ENCODE measurements around the gene RIC8A. TPM values are rescaled to one million over a fixed set of nuclear protein-coding genes. Genes with fewer than 3 reads are reported as not detected.

RIC8A gene
- total RNA-seq, 4 donors from 2014 or later = 65.0 to 108 (median 86.8) TPM

DNA sequence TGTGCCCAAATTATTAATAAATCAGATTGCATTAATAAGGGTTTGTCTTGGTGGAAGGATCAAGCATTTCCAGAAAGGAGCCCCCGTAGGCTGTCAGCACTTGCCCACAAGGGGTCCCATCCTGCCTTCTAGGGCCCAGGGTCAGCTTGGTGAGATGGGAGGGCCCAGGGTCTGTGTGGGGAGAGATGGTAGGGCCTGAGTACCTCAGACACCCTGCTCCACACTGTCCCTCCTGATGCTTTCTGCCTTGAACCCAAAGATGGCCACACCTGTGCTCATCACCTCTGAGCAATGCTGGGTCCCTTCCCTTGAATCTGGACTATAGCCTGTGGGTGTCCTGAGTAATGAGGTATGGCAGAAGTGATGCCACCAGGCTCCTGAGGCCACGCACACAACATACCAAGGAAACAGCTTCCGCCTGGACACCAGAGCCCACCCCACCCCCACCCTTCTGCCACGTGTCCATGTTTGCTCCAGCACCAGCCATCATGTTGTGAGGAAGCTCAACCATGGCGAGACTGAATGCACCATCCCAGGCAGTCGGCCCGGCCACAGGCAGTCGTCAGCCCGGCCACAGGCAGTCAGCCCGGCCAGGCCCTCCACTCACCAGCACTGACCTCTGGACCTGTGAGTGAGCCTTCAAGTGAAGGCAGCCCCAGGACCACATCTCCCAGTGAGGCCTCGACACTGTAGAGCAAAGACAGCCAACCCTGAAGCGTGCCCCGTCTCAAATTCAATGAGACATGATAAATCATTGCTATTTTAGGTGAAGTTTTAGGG, 7.1 kb upstream of the RIC8A start:
- no peaks in the 10 kb centered on the region for H3K9me3 ChIP-seq
- peak; percentile 9 to 46 (median 39) for DNase-seq
- no peaks in the 10 kb centered on the region for H3K27me3 ChIP-seq
- no peak overlapping the region for H3K27ac ChIP-seq
- H3K36me3 ChIP-seq = peaks cover 0 to 28% (median 0%) of the 10 kb centered on the region in 3 donors
- TF ChIP-seq, protein P1, sequence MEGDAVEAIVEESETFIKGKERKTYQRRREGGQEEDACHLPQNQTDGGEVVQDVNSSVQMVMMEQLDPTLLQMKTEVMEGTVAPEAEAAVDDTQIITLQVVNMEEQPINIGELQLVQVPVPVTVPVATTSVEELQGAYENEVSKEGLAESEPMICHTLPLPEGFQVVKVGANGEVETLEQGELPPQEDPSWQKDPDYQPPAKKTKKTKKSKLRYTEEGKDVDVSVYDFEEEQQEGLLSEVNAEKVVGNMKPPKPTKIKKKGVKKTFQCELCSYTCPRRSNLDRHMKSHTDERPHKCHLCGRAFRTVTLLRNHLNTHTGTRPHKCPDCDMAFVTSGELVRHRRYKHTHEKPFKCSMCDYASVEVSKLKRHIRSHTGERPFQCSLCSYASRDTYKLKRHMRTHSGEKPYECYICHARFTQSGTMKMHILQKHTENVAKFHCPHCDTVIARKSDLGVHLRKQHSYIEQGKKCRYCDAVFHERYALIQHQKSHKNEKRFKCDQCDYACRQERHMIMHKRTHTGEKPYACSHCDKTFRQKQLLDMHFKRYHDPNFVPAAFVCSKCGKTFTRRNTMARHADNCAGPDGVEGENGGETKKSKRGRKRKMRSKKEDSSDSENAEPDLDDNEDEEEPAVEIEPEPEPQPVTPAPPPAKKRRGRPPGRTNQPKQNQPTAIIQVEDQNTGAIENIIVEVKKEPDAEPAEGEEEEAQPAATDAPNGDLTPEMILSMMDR (IDR thresholded peaks at IDR 0.05) = no peak
- TF ChIP-seq POLR2A (IDR thresholded peaks at IDR 0.05) = no peak
- H3K4me1 ChIP-seq = peaks cover 0 to 16% (median 1%) of the 10 kb centered on the region in 4 donors
- no peak overlapping the region for H3K4me3 ChIP-seq

DNA sequence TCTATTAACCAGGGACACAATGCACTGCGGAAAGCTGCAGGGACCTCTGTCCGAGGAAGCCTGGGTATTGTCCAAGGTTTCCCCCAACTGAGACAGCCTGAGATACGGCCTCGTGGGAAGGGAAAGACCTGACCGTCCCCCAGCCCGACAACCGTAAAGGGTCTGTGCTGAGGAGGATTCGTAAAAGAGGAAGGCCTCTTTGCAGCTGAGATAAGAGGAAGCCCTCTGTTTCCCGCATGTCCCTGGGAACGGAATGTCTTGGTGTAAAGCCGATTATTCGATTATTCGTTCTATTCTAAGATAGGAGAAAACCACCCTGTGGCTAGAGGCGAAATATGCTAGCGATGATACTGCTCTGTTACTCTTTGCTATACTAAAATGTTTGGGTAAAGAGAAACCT, 5.5 kb upstream of the RIC8A start:
- H3K9me3 ChIP-seq = no peaks in the 10 kb centered on the region
- H3K4me3 ChIP-seq = no peak overlapping the region
- H3K27me3 ChIP-seq = no peaks in the 10 kb centered on the region
- no peak overlapping the region for H3K27ac ChIP-seq
- peaks cover 0 to 27% (median 11%) of the 10 kb centered on the region in 4 donors for H3K4me1 ChIP-seq
- DNase-seq = peak in 1 of 3 donors; percentile 41
- peaks cover 0 to 30% (median 0%) of the 10 kb centered on the region in 3 donors for H3K36me3 ChIP-seq
- TF ChIP-seq POLR2A (IDR thresholded peaks at IDR 0.05) = no peak
- TF ChIP-seq, protein P1 (IDR thresholded peaks at IDR 0.05) = no peak

DNA sequence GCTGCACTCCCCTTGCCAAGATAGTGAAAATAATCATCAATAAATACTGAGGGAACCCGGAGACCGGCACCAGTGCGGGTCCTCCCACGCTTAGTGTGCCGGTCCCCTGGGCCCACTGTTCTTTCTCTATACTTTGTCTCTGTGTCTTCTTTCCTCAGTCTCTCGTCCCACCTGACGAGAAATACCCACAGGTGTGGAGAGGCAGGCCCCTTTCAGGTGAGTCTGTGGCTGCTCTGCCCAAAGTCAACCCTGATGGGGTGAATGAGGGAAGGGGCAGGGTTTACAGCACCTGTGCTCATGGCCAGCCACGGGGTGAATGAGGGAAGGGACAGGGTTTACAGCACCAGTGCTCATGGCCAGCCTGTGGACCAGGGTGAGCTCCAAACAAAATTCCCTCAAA, 5.0 kb upstream of the RIC8A start:
- Histone ChIP-seq H3K9me3 (no peaks in the 10 kb centered on the region), H3K27me3 (no peaks in the 10 kb centered on the region), H3K36me3 (peaks cover 0 to 30% (median 0%) of the 10 kb centered on the region in 3 donors), H3K4me1 (peaks cover 0 to 27% (median 11%) of the 10 kb centered on the region in 4 donors), H3K4me3 (no peak overlapping the region), H3K27ac (peak overlapping the region in 1 of 4 donors; percentile 14)
- DNase-seq = peak in 2 of 3 donors; percentile 12 to 43
- no peak for TF ChIP-seq POLR2A (IDR thresholded peaks at IDR 0.05)
- TF ChIP-seq, protein P1 (IDR thresholded peaks at IDR 0.05) = no peak

DNA sequence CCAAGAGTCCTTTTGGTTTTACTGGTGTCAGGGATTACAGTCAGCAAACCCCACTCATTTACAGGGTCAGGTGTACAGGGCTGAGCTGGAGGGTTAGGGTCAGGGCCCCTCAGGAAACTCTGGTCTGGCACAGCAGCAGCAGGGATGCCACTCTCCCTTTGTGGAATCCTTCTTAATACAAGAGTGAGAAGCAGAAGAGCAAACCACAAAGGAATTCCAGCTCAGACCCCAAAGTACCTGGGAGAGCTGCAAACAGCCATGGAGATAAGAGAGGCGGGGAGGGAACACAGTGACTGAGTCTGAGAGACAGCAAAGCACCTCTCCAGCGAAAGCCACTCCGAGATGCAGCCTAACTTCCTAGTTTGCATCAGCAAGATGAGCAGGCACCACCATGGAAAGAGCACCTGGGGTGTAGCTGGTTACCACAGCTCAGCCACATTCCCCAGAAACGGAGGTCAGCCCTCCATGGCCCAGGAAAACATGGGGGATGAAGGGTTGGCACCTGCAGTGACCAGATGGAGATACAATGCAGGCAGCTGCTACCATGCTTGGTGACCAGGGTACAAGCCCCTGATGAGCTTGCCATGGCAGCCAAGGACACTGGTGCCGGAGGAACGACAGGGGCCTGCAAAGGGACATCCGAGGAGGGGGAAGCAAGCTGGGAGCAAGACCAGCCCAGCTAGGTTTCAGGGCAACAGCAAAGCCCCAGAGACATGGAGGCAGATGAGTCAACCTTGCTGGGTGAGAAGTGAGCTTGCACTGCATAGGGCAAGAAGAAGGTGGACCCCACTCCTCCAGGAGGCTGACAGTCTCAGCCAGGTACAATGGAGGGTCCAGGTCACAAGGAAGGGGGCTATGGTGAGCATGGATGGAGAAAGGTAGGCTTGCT, 4.2 kb upstream of the RIC8A start:
- H3K27ac ChIP-seq = no peak overlapping the region
- H3K4me1 ChIP-seq = peaks cover 0 to 27% (median 11%) of the 10 kb centered on the region in 4 donors
- H3K36me3 ChIP-seq = peaks cover 0 to 30% (median 0%) of the 10 kb centered on the region in 3 donors
- no peaks in the 10 kb centered on the region for H3K27me3 ChIP-seq
- H3K9me3 ChIP-seq = no peaks in the 10 kb centered on the region
- H3K4me3 ChIP-seq = no peak overlapping the region
- TF ChIP-seq, protein P1 (IDR thresholded peaks at IDR 0.05) = no peak
- no peak for TF ChIP-seq POLR2A (IDR thresholded peaks at IDR 0.05)
- DNase-seq = peak in 2 of 3 donors; percentile 36 to 40

DNA sequence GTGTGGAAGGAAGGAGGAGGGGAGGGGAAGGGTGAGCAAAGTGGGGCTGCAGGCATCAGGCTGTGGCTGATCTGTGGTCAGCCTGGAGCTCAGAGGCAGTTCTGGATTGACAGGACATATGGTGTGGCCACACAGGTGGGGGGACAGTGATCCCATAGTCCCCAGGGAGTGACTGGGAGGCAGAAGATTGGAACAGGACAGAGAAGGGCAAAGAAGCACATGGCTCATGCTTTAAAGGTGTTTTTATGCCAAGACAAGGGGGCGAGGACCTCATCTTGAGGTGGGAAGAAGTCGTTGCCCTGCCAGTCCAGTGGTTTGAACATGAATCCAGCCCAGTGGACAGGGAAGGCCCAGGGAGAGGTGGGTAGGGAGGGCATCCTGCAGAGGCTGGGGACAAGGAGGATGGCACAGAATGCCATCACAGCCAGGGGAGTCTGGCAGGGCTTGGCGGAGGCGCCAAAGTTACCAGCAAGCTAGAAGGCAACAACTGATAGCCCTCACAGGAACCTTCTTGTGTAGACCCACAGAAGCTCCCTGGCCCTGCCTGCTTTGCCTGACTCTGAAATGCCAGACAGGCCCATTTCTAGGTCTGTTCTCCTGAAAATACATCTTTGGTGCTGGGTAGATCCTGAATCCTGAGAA, 3.4 kb upstream of the RIC8A start:
- no peaks in the 10 kb centered on the region for H3K9me3 ChIP-seq
- peak in 1 of 3 donors; percentile 36 for DNase-seq
- no peak for TF ChIP-seq POLR2A (IDR thresholded peaks at IDR 0.05)
- TF ChIP-seq, protein P1 (IDR thresholded peaks at IDR 0.05) = no peak
- H3K36me3 ChIP-seq = peaks cover 0 to 30% (median 0%) of the 10 kb centered on the region in 3 donors
- no peak overlapping the region for H3K4me3 ChIP-seq
- no peaks in the 10 kb centered on the region for H3K27me3 ChIP-seq
- peaks cover 0 to 27% (median 12%) of the 10 kb centered on the region in 4 donors for H3K4me1 ChIP-seq
- H3K27ac ChIP-seq = no peak overlapping the region
